Mesenchymal stem cell (in vitro differentiated cells and primary cell): ENCODE measurements around the gene GSTO1.

Experiments
- DNase-seq: peaks from one replicate; pipeline ENCODE4 v3.0.0-alpha.2; 2013
- H2AFZ ChIP-seq: one replicate; pipeline ENCODE4 v1.6.1; 2013; ENCODE audit warnings: low read depth, mild to moderate bottlenecking, control low read depth, inconsistent platforms, low read length, moderate library complexity
- H2AK5ac ChIP-seq: 2 replicates; pipeline ENCODE4 v1.6.1; 2013; ENCODE audit warnings: low read length, moderate library complexity, mild to moderate bottlenecking, inconsistent platforms; ENCODE audit not compliant: severe bottlenecking
- H2BK120ac ChIP-seq: one replicate; pipeline ENCODE4 v1.6.1; 2013; ENCODE audit warnings: low read depth, mild to moderate bottlenecking, inconsistent platforms, low read length, moderate library complexity
- H2BK12ac ChIP-seq, 2 experiments: one replicate each; pipeline ENCODE4 v1.6.1; 2013; ENCODE audit warnings: inconsistent platforms in 2 of 2, low read length in 2 of 2, mild to moderate bottlenecking in 2 of 2, moderate library complexity in 2 of 2, control low read depth in 1 of 2
- H2BK15ac ChIP-seq: one replicate; pipeline ENCODE4 v1.6.1; 2013; ENCODE audit warnings: mild to moderate bottlenecking, low read depth, inconsistent platforms; ENCODE audit not compliant: poor library complexity, severe bottlenecking
- H2BK5ac ChIP-seq: 2 replicates; pipeline ENCODE4 v1.6.1; 2013; ENCODE audit warnings: low read depth, mild to moderate bottlenecking, low read length, control low read depth, inconsistent platforms; ENCODE audit not compliant: poor library complexity, severe bottlenecking
- H3K14ac ChIP-seq, 2 experiments: one replicate each; pipeline ENCODE4 v1.6.1; 2013; ENCODE audit warnings: inconsistent platforms in 2 of 2, low read length in 2 of 2, control low read depth in 1 of 2, mild to moderate bottlenecking in 1 of 2, moderate library complexity in 1 of 2
- H3K18ac ChIP-seq, 2 experiments: one replicate each; pipeline ENCODE4 v1.6.1; 2013; ENCODE audit warnings: inconsistent platforms in 2 of 2, low read length in 2 of 2, control low read depth in 1 of 2, low read depth in 1 of 2, mild to moderate bottlenecking in 1 of 2
- H3K23ac ChIP-seq, 2 experiments: one replicate each; pipeline ENCODE4 v1.6.1; 2013; ENCODE audit warnings: inconsistent platforms in 2 of 2, low read length in 2 of 2, mild to moderate bottlenecking in 2 of 2, moderate library complexity in 2 of 2, control low read depth in 1 of 2
- H3K27ac ChIP-seq: 2 replicates; pipeline ENCODE4 v1.5.1; 2013; ENCODE audit warnings: mild to moderate bottlenecking, moderate library complexity, low read length, control low read depth, inconsistent platforms; ENCODE audit not compliant: poor library complexity, severe bottlenecking
- H3K27me3 ChIP-seq, 2 experiments: 2 replicates each; pipeline versions ENCODE4 v1.6.1 to v1.7.0; 2013; ENCODE audit warnings: low read length in 2 of 2, mild to moderate bottlenecking in 2 of 2, moderate library complexity in 2 of 2, control low read depth in 1 of 2, inconsistent platforms in 1 of 2; ENCODE audit not compliant: control insufficient read depth in 1 of 2, insufficient read depth in 1 of 2
- H3K36me3 ChIP-seq, 2 experiments: 2 replicates each; pipeline versions ENCODE4 v1.6.1 to v1.7.0; 2013; ENCODE audit warnings: low read length in 2 of 2, control low read depth in 1 of 2, inconsistent platforms in 1 of 2, low read depth in 1 of 2, mild to moderate bottlenecking in 1 of 2; ENCODE audit not compliant: insufficient read depth in 2 of 2, control insufficient read depth in 1 of 2
- H3K4ac ChIP-seq, 2 experiments: one replicate each; pipeline ENCODE4 v1.6.1; 2013; ENCODE audit warnings: inconsistent platforms in 2 of 2, low read length in 2 of 2, mild to moderate bottlenecking in 2 of 2, moderate library complexity in 2 of 2, control low read depth in 1 of 2, low read depth in 1 of 2
- H3K4me1 ChIP-seq: 2 replicates; pipeline ENCODE4 v1.6.1; 2013; ENCODE audit warnings: low read depth, low read length, control low read depth; ENCODE audit not compliant: control insufficient read depth, insufficient read depth
- H3K4me2 ChIP-seq: 2 replicates; pipeline ENCODE4 v1.6.1; 2013; ENCODE audit warnings: low read length, mild to moderate bottlenecking, inconsistent platforms; ENCODE audit not compliant: poor library complexity, severe bottlenecking
- H3K4me3 ChIP-seq, 2 experiments: 2 replicates each; pipeline versions ENCODE4 v1.5.1 to v1.7.0; 2013; ENCODE audit warnings: low read length in 2 of 2, mild to moderate bottlenecking in 2 of 2, control low read depth in 1 of 2, low read depth in 1 of 2; ENCODE audit not compliant: insufficient read depth in 1 of 2
- H3K79me1 ChIP-seq: replicated peaks from 2 replicates; pipeline ENCODE4 v1.6.1; 2013; ENCODE audit warnings: mild to moderate bottlenecking, control low read depth, low read length, inconsistent platforms; ENCODE audit not compliant: poor library complexity, severe bottlenecking
- H3K9ac ChIP-seq: 2 replicates; pipeline ENCODE4 v1.7.0; 2013; ENCODE audit warnings: mild to moderate bottlenecking, low read length, moderate library complexity
- H3K9me3 ChIP-seq: 2 replicates; pipeline ENCODE4 v1.7.0; 2013; ENCODE audit warnings: mild to moderate bottlenecking, low read length; ENCODE audit not compliant: control insufficient read depth
- H4K8ac ChIP-seq: one replicate; pipeline ENCODE4 v1.6.1; 2013; ENCODE audit warnings: inconsistent platforms, mild to moderate bottlenecking, low read length, moderate library complexity
- H4K91ac ChIP-seq: one replicate; pipeline ENCODE4 v1.6.1; 2013; ENCODE audit warnings: mild to moderate bottlenecking, low read length, inconsistent platforms
- WGBS: methylation state at CpG from one replicate; pipeline ENCODE4 v1.1.7; 2013; ENCODE audit warnings: mixed read lengths; 5-methylcytosine and 5-hydroxymethylcytosine counted together

Gene GSTO1

DNA sequence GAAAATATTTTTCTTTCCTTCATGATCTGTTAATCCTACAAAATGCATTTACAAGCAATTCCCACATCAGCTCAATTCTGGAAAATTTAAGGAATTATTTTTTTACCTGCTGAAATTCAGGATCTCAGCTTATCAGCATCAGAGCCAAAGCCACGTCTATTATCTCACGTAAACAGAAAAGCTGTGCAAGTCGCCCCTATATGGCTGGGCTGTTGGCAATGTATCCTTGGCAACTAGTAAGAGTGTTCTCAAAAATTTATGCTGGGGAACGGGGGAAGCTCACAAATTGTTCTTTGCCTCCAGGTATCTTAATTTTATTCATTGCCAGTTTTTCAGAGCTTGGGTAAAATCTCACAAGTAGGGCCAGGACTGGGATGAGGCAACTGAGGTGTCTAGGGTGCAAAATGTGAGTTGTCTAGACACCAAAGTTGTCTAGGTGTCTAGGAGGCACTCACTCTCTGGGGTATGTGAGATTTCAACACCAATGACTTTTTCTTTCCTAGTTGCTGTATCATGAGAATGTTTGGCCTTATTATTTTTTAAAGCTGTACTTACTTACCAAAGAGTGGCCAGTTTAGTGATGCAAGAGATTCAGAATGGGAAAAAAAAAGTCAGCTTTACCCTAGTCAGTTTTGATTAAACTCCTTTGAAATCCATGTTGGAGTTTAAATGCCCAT lies 19.3 kb downstream of the GSTO1 start:
- Histone ChIP-seq H3K79me1 (no peaks in the 10 kb centered on the region), H2BK120ac (no peak overlapping the region), H3K27me3 (peaks cover 0 to 23% of the 10 kb centered on the region in 2 experiments), H3K4me3 (peak overlapping the region in 1 of 2 experiments; percentile 46), H2BK5ac (no peak overlapping the region), H3K23ac (no peak overlapping the region), H3K4ac (no peak overlapping the region), H2AK5ac (no peak overlapping the region), H3K9me3 (no peaks in the 10 kb centered on the region), H2BK12ac (no peak overlapping the region), H4K91ac (no peak overlapping the region), H3K4me1 (peaks cover 6% of the 10 kb centered on the region), H3K18ac (no peak overlapping the region), H2BK15ac (no peak overlapping the region), H3K14ac (no peak overlapping the region), H3K36me3 (peaks cover 0 to 7% of the 10 kb centered on the region in 2 experiments), H3K4me2 (no peak overlapping the region), H3K9ac (peak overlapping the region; percentile 83), H4K8ac (no peak overlapping the region), H2AFZ (no peak overlapping the region), H3K27ac (no peak overlapping the region)
- 80% methylated on average over 4 of the region's 4 CpGs for WGBS
- DNase-seq = peak; percentile 49

DNA sequence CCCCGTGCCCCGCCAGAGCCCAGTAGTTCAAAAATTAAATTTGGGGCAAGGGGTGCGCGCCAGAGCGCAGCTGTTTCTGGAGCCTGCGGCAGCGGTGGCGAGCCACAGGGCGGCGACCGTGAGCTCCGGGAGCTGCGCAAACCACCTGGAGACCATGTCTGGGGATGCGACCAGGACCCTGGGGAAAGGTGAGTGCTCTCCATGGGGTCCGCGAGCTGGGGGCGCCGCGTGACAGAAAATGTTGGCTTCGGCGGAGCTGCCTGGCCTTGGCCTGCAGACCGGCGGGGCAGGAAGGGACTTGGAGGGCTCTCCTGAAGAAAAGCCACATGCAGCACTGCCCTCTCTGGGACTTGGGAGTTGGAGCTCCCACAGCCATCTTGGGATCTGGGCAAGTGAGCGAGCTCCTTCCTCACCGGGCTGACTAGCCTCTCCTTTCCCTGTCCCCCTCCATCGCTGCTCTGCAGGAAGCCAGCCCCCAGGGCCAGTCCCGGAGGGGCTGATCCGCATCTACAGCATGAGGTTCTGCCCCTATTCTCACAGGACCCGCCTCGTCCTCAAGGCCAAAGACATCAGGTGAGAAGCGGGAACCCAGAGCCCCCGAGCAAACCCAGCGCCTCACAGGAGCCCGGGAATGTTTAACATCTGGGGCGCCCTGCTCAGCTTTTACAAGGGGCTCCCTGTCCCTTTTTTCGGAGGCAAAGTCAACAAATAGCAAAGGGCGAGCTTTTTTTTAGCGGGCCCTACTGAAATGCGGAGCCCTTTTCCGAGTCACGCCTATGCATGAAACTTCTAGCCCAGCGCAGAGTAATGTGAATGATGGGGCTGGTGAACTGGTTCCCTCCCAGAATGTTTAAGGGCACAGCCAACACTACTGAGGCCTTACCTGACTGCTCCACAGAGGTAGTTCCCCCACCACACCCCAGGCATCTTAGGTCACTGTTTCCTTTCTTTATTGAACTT lies 20.4 kb downstream of the GSTO1 start:
- H3K4me1 ChIP-seq = peaks cover 6% of the 10 kb centered on the region
- H2AK5ac ChIP-seq = no peak overlapping the region
- WGBS = 38% methylated on average over 42 of the region's 42 CpGs
- H3K4me2 ChIP-seq = peak overlapping the region; percentile 1
- H3K9ac ChIP-seq = peak overlapping the region; percentile 83
- H2BK120ac ChIP-seq = no peak overlapping the region
- H3K36me3 ChIP-seq = no peaks in the 10 kb centered on the region
- no peak overlapping the region for H4K8ac ChIP-seq
- no peak overlapping the region for H2BK12ac ChIP-seq
- H3K9me3 ChIP-seq = no peaks in the 10 kb centered on the region
- H2AFZ ChIP-seq = no peak overlapping the region
- peak overlapping the region in 1 of 2 experiments; percentile 46 for H3K4me3 ChIP-seq
- no peak for DNase-seq
- H4K91ac ChIP-seq = no peak overlapping the region
- no peak overlapping the region for H3K27ac ChIP-seq
- peaks cover 0 to 26% of the 10 kb centered on the region in 2 experiments for H3K27me3 ChIP-seq
- H3K4ac ChIP-seq = no peak overlapping the region
- no peak overlapping the region for H3K18ac ChIP-seq
- peak overlapping the region; percentile 56 for H2BK15ac ChIP-seq
- no peaks in the 10 kb centered on the region for H3K79me1 ChIP-seq
- H3K23ac ChIP-seq = peak overlapping the region in 1 of 2 experiments; percentile 1
- H3K14ac ChIP-seq = no peak overlapping the region
- no peak overlapping the region for H2BK5ac ChIP-seq

DNA sequence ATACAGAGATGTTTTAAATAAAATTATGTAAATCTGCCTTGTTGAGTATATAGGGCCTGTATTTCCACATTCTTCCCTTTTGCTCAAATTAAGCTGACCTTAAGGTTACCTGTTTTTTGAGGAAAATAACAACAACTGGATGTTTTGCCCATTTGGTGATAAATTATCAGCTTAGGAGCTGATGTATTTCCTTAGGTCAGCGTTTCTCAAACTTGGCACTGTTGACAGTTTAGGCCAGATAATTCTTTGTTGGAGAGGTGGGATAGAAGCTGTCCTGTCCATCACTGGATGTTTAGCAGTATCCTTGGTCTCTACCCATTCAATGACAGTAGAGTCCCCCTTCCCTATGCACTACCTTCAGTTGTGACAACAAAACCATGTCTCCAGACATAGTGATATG lies 21.5 kb downstream of the GSTO1 start:
- H2AFZ ChIP-seq = no peak overlapping the region
- H2BK15ac ChIP-seq = no peak overlapping the region
- no peak overlapping the region for H3K27ac ChIP-seq
- H3K36me3 ChIP-seq = no peaks in the 10 kb centered on the region
- no peak overlapping the region for H3K4me2 ChIP-seq
- no peak for DNase-seq
- no peak overlapping the region for H3K4ac ChIP-seq
- H3K4me1 ChIP-seq = peaks cover 6% of the 10 kb centered on the region
- no peak overlapping the region for H3K14ac ChIP-seq
- no peak overlapping the region for H2AK5ac ChIP-seq
- no peak overlapping the region for H4K8ac ChIP-seq
- H2BK12ac ChIP-seq = no peak overlapping the region
- H3K23ac ChIP-seq = no peak overlapping the region
- H3K9me3 ChIP-seq = no peaks in the 10 kb centered on the region
- H3K79me1 ChIP-seq = no peaks in the 10 kb centered on the region
- H3K18ac ChIP-seq = no peak overlapping the region
- no peak overlapping the region for H2BK120ac ChIP-seq
- H3K4me3 ChIP-seq = no peak overlapping the region
- no peak overlapping the region for H4K91ac ChIP-seq
- 83% methylated on average over 1 of the region's 1 CpG for WGBS
- H2BK5ac ChIP-seq = no peak overlapping the region
- peaks cover 0 to 26% of the 10 kb centered on the region in 2 experiments for H3K27me3 ChIP-seq
- H3K9ac ChIP-seq = no peak overlapping the region

DNA sequence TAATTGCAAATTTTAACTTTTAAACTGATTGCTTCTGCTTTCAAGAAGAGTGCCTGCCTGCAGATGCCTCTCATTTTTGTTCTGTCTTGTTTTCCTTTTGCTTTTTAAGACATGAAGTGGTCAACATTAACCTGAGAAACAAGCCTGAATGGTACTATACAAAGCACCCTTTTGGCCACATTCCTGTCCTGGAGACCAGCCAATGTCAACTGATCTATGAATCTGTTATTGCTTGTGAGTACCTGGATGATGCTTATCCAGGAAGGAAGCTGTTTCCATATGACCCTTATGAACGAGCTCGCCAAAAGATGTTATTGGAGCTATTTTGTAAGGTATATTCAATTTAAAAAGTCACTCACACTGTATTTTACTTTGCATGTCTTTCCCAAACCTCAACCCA lies 23.1 kb downstream of the GSTO1 start:
- Histone ChIP-seq H3K79me1 (no peaks in the 10 kb centered on the region), H2AFZ (no peak overlapping the region), H3K14ac (no peak overlapping the region), H3K18ac (no peak overlapping the region), H2BK12ac (no peak overlapping the region), H4K91ac (no peak overlapping the region), H2BK5ac (no peak overlapping the region), H3K4me3 (no peak overlapping the region), H2BK120ac (no peak overlapping the region), H3K4me1 (peaks cover 6% of the 10 kb centered on the region), H3K9ac (no peak overlapping the region), H3K4me2 (no peak overlapping the region), H2BK15ac (no peak overlapping the region), H3K4ac (no peak overlapping the region), H2AK5ac (no peak overlapping the region), H4K8ac (no peak overlapping the region), H3K27ac (no peak overlapping the region), H3K36me3 (no peaks in the 10 kb centered on the region), H3K27me3 (peaks cover 0 to 37% of the 10 kb centered on the region in 2 experiments), H3K9me3 (no peaks in the 10 kb centered on the region), H3K23ac (no peak overlapping the region)
- no peak for DNase-seq
- WGBS = no CpG with 5 or more reads among the region's 2 CpGs
